K562 (cell line): Measurements from ENCODE around the gene PALM3. TPM values are rescaled to one million over a fixed set of nuclear protein-coding genes. Genes with fewer than 3 reads are reported as not detected.

Experiments used
- ARID1B ChIP-seq: fragments of 450-650 bp; IDR thresholded peaks from 2 replicates; pipeline ENCODE4 v1.6.1; 2016; ENCODE audit warnings: antibody characterized with exemption, mild to moderate bottlenecking, inconsistent platforms
- CBFA2T2 ChIP-seq: fragments of 450-650 bp; conservative IDR thresholded peaks from 2 replicates; pipeline ENCODE4 v1.6.1; 2017; ENCODE audit warnings: mild to moderate bottlenecking
- CBFA2T3 ChIP-seq: fragments of 450-650 bp; IDR thresholded peaks from 2 replicates; pipeline ENCODE4 v1.6.1; 2017
- CEBPG ChIP-seq, 3 experiments: fragments of 200-800 bp in 1 of 3; sonication (Bioruptor generic) in 1 of 3; sonication (generic) in 1 of 3; formaldehyde crosslinking in 1 of 3; IDR thresholded peaks in 2 of 3; conservative IDR thresholded peaks in 1 of 3; 2 replicates each; pipeline versions ENCODE4 v1.6.1 to v1.8.0; 2016 to 2022; ENCODE audit warnings: missing compliant biosample characterization in 2 of 3, missing genetic modification characterization in 2 of 3, mild to moderate bottlenecking in 1 of 3, missing genetic modification reagents in 1 of 3
- CHAMP1 ChIP-seq: fragments of 450-650 bp; IDR thresholded peaks from 2 replicates; pipeline ENCODE4 v1.6.1; 2016; ENCODE audit warnings: mild to moderate bottlenecking
- ELF4 ChIP-seq: fragments of 450-650 bp; formaldehyde crosslinking; IDR thresholded peaks from 2 replicates; pipeline ENCODE4 v1.4.0; 2022; ENCODE audit warnings: missing genetic modification characterization
- FOXK2 ChIP-seq, 2 experiments: fragments of 450-650 bp; IDR thresholded peaks in 1 of 2; conservative IDR thresholded peaks in 1 of 2; 2 replicates each; pipeline ENCODE4 v1.6.1; 2016; ENCODE audit warnings: low read depth in 2 of 2, mild to moderate bottlenecking in 1 of 2
- FOXM1 ChIP-seq, 2 experiments: fragments of 450-650 bp in 1 of 2; sonication (generic) in 1 of 2; formaldehyde crosslinking in 1 of 2; IDR thresholded peaks; 2 replicates each; pipeline versions ENCODE4 v1.6.1 to v1.9.0; 2017 to 2022; ENCODE audit warnings: low read depth in 2 of 2, mild to moderate bottlenecking in 2 of 2, missing genetic modification reagents in 1 of 2, moderate library complexity in 1 of 2
- GATA2 ChIP-seq: sonication (generic); formaldehyde crosslinking; IDR thresholded peaks from 2 replicates; pipeline ENCODE4 v1.4.0; 2020; ENCODE audit warnings: mild to moderate bottlenecking, missing genetic modification reagents
- HMG20A ChIP-seq: fragments of 450-650 bp; formaldehyde crosslinking; conservative IDR thresholded peaks from 2 replicates; pipeline ENCODE4 v1.4.0; 2020; ENCODE audit warnings: mild to moderate bottlenecking, mixed read lengths
- ID3 ChIP-seq, 2 experiments: fragments of 250-450 bp in 1 of 2; fragments of 450-650 bp in 1 of 2; sonication (Bioruptor Pico) in 1 of 2; IDR thresholded peaks; 2 replicates each; pipeline versions ENCODE4 v1.6.1 to v1.8.0; 2016 to 2021; ENCODE audit warnings: mild to moderate bottlenecking in 2 of 2, moderate library complexity in 2 of 2, missing compliant biosample characterization in 1 of 2, missing genetic modification characterization in 1 of 2
- KDM1A ChIP-seq, 2 experiments: fragments of 450-650 bp; IDR thresholded peaks; 2 replicates each; pipeline ENCODE4 v1.6.1; 2016; ENCODE audit warnings: mild to moderate bottlenecking in 2 of 2
- NCOA1 ChIP-seq: fragments of 450-650 bp; IDR thresholded peaks from 2 replicates; pipeline ENCODE4 v1.6.1; 2016; ENCODE audit warnings: low read depth
- NFIC ChIP-seq: fragments of 450-650 bp; IDR thresholded peaks from 2 replicates; pipeline ENCODE4 v1.6.1; 2017; ENCODE audit warnings: mild to moderate bottlenecking, inconsistent platforms
- RFX1 ChIP-seq: fragments of 450-650 bp; IDR thresholded peaks from 2 replicates; pipeline ENCODE4 v1.6.1; 2016; ENCODE audit warnings: mild to moderate bottlenecking, moderate library complexity
- RHOXF2B ChIP-seq: fragments of 250-450 bp; sonication (Bioruptor Pico); conservative IDR thresholded peaks from 2 replicates; pipeline ENCODE4 v1.5.1; 2021
- SMARCC2 ChIP-seq: fragments of 450-650 bp; IDR thresholded peaks from 2 replicates; pipeline ENCODE4 v1.6.1; 2017; ENCODE audit warnings: antibody characterized with exemption, moderate library complexity, mild to moderate bottlenecking, low read depth
- TFAP4 ChIP-seq: sonication (generic); formaldehyde crosslinking; IDR thresholded peaks from 2 replicates; pipeline ENCODE4 v1.8.0; 2022; ENCODE audit warnings: missing genetic modification reagents, mild to moderate bottlenecking, moderate library complexity, borderline replicate concordance
- ZFX ChIP-seq: sonication (generic); formaldehyde crosslinking; IDR thresholded peaks from 2 replicates; pipeline ENCODE4 v1.8.0; 2022; ENCODE audit warnings: mild to moderate bottlenecking, missing genetic modification reagents, moderate library complexity
- ZNF165 ChIP-seq: fragments of 250-450 bp; sonication (Bioruptor Pico); IDR thresholded peaks from 2 replicates; pipeline ENCODE4 v1.4.0; 2020; ENCODE audit warnings: borderline replicate concordance
- polyA plus RNA-seq, 8 experiments: library from polyadenylated mRNA; depleted of rRNA in 4 of 8; stranded (reverse) in 5 of 8; unstranded in 3 of 8; fragments of >200 nt; fragmentation: Nextera tagmentation in 2 of 8; fragmentation: Illumina TruSeq in 1 of 8; extraction: Ambion mirVana in 2 of 8; extraction: Trizol in 1 of 8; gene quantifications; 2 replicates each; pipeline versions ENCODE4 v1.2.1 to v1.2.3, GENCODE V29; 2011 to 2014; ENCODE audit warnings: inconsistent platforms in 1 of 8, missing spikeins in 1 of 8
- total RNA-seq, 7 experiments: library from RNA; depleted of rRNA in 6 of 7; stranded (reverse); fragments of >200 nt in 6 of 7; fragmentation: Illumina TruSeq in 2 of 7; extraction: Trizol in 2 of 7; gene quantifications; 2 replicates each; pipeline versions ENCODE4 v1.2.1 to v1.2.3, GENCODE V29; 2011 to 2021; ENCODE audit warnings: low replicate concordance in 1 of 7

The PALM3 gene
- total and polyA plus RNA-seq, 9 of the 15 experiments (the other 6 are each of a cell fraction or from before 2014, with no cell fraction given): 0.07 to 9.3 (median 3.3) TPM

GRCh38 chr19:14027856-14028450 lies 33.9 kb downstream of the PALM3 start, which contains the start of gene RLN3 (continued):
- TF ChIP-seq HMG20A (CRISPR knock-in tag) (no peak), FOXK2 (conservative IDR thresholded peaks at IDR 0.05 in 1 of 2, IDR thresholded peaks at IDR 0.05 in 1 of 2; ENCODE audit: low read depth in 2 of 2) (peak in 1 of 2 experiments; percentile 38; a peak in 1 of 4 replicates), RHOXF2B (no peak), ELF4 (no peak), ZNF165 (CRISPR knock-in tag) (no peak), NCOA1 (peak; percentile 56; the same call in 1 of the 2 replicates), ZFX (CRISPR knock-in tag) (0 out of 2 replicates have a peak, but pooled peaks have one; percentile 21), CEBPG (CRISPR knock-in tag; IDR thresholded peaks at IDR 0.05) (no peak), CEBPG (tag; conservative IDR thresholded peaks at IDR 0.05 in 1 of 2, IDR thresholded peaks at IDR 0.05 in 1 of 2) (no peak), ARID1B (peak; percentile 82), RFX1 (no peak), NFIC (0 out of 2 replicates have a peak, but pooled peaks have one; percentile 32), CBFA2T2 (peak; percentile 75), SMARCC2 (0 out of 2 replicates have a peak, but pooled peaks have one; percentile 31), KDM1A (IDR thresholded peaks at IDR 0.05) (peak; percentile 54 to 62; a peak in 3 of 4 replicates), GATA2 (CRISPR knock-in tag) (peak; percentile 63), FOXM1 (IDR thresholded peaks at IDR 0.05; ENCODE audit: low read depth) (peak; percentile 32; the same call in 1 of the 2 replicates), FOXM1 (CRISPR knock-in tag; IDR thresholded peaks at IDR 0.05; ENCODE audit: low read depth) (no peak; the same call in 1 of the 2 replicates), CBFA2T3 (peak; percentile 86), TFAP4 (peak; percentile 37; the same call in 1 of the 2 replicates), ID3 (CRISPR knock-in tag; IDR thresholded peaks at IDR 0.05) (no peak), ID3 (tag; IDR thresholded peaks at IDR 0.05) (peak; percentile 99), CHAMP1 (no peak)
